ENCODE data around the gene SLC12A7.
"Not testable (repeated sequence)": the region's sequence is repeated elsewhere in the genome, so short reads cannot be mapped to it uniquely, and the experiment has no call there.

DNA sequence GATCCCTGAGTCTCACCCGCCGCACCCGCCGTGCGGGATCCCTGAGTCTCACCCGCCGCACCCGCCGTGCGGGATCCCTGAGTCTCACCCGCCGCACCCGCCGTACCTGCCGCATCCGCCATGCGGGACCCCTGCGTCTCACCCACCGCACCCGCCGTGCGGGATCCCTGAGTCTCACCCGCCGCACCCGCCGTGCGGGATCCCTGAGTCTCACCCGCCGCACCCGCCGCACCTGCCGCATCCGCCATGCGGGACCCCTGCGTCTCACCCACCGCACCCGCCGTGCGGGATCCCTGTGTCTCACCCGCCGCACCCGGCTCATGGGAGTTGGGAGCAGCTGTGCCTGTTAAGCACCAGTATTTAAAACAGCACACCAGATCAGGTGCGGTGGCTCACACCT, 50.6 kb downstream of the SLC12A7 start:
- not testable (repeated sequence) for TF ChIP-seq POLR2A (IDR thresholded peaks at IDR 0.05)
- TF ChIP-seq, protein P1, sequence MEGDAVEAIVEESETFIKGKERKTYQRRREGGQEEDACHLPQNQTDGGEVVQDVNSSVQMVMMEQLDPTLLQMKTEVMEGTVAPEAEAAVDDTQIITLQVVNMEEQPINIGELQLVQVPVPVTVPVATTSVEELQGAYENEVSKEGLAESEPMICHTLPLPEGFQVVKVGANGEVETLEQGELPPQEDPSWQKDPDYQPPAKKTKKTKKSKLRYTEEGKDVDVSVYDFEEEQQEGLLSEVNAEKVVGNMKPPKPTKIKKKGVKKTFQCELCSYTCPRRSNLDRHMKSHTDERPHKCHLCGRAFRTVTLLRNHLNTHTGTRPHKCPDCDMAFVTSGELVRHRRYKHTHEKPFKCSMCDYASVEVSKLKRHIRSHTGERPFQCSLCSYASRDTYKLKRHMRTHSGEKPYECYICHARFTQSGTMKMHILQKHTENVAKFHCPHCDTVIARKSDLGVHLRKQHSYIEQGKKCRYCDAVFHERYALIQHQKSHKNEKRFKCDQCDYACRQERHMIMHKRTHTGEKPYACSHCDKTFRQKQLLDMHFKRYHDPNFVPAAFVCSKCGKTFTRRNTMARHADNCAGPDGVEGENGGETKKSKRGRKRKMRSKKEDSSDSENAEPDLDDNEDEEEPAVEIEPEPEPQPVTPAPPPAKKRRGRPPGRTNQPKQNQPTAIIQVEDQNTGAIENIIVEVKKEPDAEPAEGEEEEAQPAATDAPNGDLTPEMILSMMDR (IDR thresholded peaks at IDR 0.05) = not testable (repeated sequence)

All from sigmoid colon (tissue), 3 donors.